Measurements from ENCODE around the gene TBATA.
"Not testable (repeated sequence)": the region's sequence is repeated elsewhere in the genome, so short reads cannot be mapped to it uniquely, and the experiment has no call there.

DNA sequence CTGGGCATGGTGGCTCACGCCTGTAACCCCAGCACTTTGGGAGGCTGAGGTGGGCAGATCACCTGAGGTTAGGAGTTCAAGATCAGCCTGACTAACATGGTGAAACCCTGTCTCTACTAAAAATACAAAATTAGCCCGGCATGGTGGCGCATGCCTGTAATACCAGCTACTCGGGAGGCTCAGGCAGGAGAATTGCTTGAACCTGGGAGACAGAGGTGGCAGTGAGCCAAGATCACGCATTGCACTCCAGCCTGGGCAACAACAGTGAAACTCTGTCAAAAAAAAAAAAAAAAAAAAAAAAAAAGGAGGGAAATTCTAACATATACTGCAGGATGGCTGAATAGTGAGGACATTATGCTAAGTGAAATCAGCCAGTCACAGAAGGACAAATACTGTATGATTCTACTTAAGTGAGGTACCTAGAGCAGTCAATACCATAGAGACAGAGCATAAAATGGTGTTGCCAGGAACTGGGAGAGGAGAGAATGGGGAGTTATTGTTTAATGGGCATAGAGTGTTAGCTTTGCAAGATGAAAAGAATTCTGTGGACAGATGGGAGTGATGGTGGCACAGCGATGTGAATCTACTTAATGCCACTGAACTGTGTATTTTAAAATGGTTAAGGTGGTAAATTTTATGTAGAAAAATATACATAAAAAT, 17.0 kb downstream of the TBATA start:
- TF ChIP-seq, protein P1, sequence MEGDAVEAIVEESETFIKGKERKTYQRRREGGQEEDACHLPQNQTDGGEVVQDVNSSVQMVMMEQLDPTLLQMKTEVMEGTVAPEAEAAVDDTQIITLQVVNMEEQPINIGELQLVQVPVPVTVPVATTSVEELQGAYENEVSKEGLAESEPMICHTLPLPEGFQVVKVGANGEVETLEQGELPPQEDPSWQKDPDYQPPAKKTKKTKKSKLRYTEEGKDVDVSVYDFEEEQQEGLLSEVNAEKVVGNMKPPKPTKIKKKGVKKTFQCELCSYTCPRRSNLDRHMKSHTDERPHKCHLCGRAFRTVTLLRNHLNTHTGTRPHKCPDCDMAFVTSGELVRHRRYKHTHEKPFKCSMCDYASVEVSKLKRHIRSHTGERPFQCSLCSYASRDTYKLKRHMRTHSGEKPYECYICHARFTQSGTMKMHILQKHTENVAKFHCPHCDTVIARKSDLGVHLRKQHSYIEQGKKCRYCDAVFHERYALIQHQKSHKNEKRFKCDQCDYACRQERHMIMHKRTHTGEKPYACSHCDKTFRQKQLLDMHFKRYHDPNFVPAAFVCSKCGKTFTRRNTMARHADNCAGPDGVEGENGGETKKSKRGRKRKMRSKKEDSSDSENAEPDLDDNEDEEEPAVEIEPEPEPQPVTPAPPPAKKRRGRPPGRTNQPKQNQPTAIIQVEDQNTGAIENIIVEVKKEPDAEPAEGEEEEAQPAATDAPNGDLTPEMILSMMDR (conservative IDR thresholded peaks at IDR 0.05), result not testable (repeated sequence)
- TF ChIP-seq ZFX (IDR thresholded peaks at IDR 0.05), result not testable (repeated sequence)

Data from C4-2B (cell line).